ENCODE data around the gene NAV3. TPM values are rescaled to one million over a fixed set of nuclear protein-coding genes. Genes with fewer than 3 reads are reported as not detected.

Gene NAV3
- total RNA-seq, 6 experiments from 2014 or later = 0.22 to 3.2 (median 1.2) TPM

DNA sequence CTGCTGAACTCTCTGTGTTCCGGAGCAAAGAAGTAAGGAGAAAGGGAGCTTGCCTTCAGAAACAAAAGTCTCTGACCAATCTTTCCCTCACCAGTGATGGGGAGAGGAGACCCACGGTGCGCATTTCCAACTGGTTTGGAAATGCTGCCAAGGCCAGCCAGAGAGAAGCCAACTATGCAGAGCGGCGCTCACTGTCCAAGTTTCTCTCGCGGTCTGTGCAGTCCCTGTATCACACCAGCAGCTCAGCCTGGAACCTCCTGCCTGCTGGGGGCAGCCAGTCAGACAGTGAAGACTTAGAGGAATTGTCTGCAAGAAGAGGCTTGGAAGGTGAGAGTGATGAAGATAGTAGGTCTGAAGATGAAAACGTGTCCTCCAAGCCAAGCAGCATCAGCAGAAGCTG lies 206.2 kb downstream of the NAV3 start:
- H3K27me3 ChIP-seq = no peaks in the 10 kb centered on the region
- TF ChIP-seq, protein P1, sequence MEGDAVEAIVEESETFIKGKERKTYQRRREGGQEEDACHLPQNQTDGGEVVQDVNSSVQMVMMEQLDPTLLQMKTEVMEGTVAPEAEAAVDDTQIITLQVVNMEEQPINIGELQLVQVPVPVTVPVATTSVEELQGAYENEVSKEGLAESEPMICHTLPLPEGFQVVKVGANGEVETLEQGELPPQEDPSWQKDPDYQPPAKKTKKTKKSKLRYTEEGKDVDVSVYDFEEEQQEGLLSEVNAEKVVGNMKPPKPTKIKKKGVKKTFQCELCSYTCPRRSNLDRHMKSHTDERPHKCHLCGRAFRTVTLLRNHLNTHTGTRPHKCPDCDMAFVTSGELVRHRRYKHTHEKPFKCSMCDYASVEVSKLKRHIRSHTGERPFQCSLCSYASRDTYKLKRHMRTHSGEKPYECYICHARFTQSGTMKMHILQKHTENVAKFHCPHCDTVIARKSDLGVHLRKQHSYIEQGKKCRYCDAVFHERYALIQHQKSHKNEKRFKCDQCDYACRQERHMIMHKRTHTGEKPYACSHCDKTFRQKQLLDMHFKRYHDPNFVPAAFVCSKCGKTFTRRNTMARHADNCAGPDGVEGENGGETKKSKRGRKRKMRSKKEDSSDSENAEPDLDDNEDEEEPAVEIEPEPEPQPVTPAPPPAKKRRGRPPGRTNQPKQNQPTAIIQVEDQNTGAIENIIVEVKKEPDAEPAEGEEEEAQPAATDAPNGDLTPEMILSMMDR (IDR thresholded peaks at IDR 0.05) = no peak
- no peak for TF ChIP-seq POLR2A (IDR thresholded peaks at IDR 0.05)
- DNase-seq = no peak
- no peaks in the 10 kb centered on the region for H3K36me3 ChIP-seq
- 69% methylated on average over 6 of the region's 8 CpGs for WGBS (ENCODE audit: insufficient coverage, low coverage, low lambda C conversion rate, missing lambda C conversion rate)
- no peaks in the 10 kb centered on the region for H3K9me3 ChIP-seq
- no peak overlapping the region for H3K4me3 ChIP-seq
- H3K4me1 ChIP-seq = no peaks in the 10 kb centered on the region
- no peak for ATAC-seq
- intact Hi-C loops (cut with DNase I) = no loop called here
- H3K27ac ChIP-seq = no peak overlapping the region

DNA sequence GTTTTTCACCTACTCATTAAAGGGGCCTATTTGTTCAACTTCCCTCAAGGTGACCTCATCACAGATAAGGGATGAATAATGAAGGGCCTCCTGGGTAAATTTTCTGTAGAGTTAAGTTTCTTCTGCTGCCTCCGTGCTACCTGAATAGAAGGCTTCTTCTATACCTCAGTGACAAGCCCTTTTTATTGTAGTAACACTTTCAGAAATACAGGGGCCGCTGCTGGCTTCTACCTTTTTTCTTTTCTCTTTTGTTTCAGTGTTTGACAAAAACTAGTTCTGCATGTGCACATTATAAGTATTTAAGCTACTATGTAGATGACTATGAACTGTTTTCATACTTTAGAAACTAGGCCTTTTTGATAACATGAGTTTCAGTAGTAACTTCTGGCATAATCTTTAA lies 207.0 kb downstream of the NAV3 start:
- H3K36me3 ChIP-seq = no peaks in the 10 kb centered on the region
- H3K9me3 ChIP-seq = no peaks in the 10 kb centered on the region
- DNase-seq = no peak
- intact Hi-C loops (cut with DNase I) = no loop called here
- ATAC-seq = no peak
- H3K4me3 ChIP-seq = no peak overlapping the region
- TF ChIP-seq POLR2A (IDR thresholded peaks at IDR 0.05) = no peak
- TF ChIP-seq, protein P1 (IDR thresholded peaks at IDR 0.05) = no peak
- H3K27ac ChIP-seq = no peak overlapping the region
- H3K27me3 ChIP-seq = no peaks in the 10 kb centered on the region
- H3K4me1 ChIP-seq = no peaks in the 10 kb centered on the region
- WGBS (ENCODE audit: insufficient coverage, low coverage, low lambda C conversion rate, missing lambda C conversion rate) = 49% methylated on average over 2 of the region's 2 CpGs

DNA sequence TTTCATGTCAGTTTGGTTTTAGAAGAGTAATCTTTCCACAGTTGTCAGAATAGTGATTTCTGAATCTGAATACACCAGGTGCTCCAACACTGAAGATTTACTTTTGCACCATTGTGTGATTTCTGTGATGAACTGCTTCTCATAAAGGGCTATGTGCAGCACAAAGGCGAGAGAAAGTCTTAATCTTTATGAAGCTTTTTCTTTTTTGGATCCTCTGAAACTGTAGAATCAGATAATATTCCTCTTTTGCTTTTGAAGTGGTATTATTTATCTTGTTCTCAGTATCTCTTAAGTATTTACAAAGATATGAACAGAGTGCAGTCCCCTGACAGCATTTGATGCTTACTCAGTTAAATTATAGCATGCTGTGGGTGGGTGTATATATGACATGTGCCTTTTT lies 207.8 kb downstream of the NAV3 start:
- TF ChIP-seq, protein P1 (IDR thresholded peaks at IDR 0.05) = no peak
- no peak for TF ChIP-seq POLR2A (IDR thresholded peaks at IDR 0.05)
- no peaks in the 10 kb centered on the region for H3K27me3 ChIP-seq
- ATAC-seq (no peak), DNase-seq (no peak)
- no peaks in the 10 kb centered on the region for H3K4me1 ChIP-seq
- H3K27ac ChIP-seq = no peak overlapping the region
- WGBS (ENCODE audit: insufficient coverage, low coverage, low lambda C conversion rate, missing lambda C conversion rate) = 22% methylated on average over 1 of the region's 1 CpG
- H3K4me3 ChIP-seq = no peak overlapping the region
- no peaks in the 10 kb centered on the region for H3K9me3 ChIP-seq
- no peaks in the 10 kb centered on the region for H3K36me3 ChIP-seq
- intact Hi-C loops (cut with DNase I) = no loop called here

DNA sequence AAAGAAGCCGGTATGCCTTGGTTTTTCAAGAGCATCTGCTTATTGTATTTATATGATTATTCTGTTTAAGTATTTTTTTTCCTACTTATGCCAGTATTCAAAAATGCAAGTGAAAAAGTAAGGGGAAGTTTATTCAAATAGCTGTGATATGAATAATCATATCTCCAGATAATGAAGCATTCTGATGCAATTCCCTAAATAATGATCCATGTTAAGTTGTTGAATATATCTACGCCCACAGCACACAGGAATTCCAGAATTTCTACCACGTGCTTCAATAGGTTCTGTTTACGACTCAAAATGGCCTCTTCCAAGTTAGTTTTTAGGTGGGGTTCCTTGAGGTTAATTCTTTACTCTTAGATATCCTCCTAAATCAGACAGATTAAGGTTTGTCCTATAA lies 208.3 kb downstream of the NAV3 start:
- TF ChIP-seq, protein P1 (IDR thresholded peaks at IDR 0.05) = no peak
- no peak for TF ChIP-seq POLR2A (IDR thresholded peaks at IDR 0.05)
- no peaks in the 10 kb centered on the region for H3K9me3 ChIP-seq
- no peak overlapping the region for H3K4me3 ChIP-seq
- no peak overlapping the region for H3K27ac ChIP-seq
- WGBS (ENCODE audit: insufficient coverage, low coverage, low lambda C conversion rate, missing lambda C conversion rate) = 49% methylated on average over 4 of the region's 4 CpGs
- no peaks in the 10 kb centered on the region for H3K4me1 ChIP-seq
- intact Hi-C loops (cut with DNase I) = no loop called here
- DNase-seq (no peak), ATAC-seq (no peak)
- H3K27me3 ChIP-seq = no peaks in the 10 kb centered on the region
- H3K36me3 ChIP-seq = no peaks in the 10 kb centered on the region

DNA sequence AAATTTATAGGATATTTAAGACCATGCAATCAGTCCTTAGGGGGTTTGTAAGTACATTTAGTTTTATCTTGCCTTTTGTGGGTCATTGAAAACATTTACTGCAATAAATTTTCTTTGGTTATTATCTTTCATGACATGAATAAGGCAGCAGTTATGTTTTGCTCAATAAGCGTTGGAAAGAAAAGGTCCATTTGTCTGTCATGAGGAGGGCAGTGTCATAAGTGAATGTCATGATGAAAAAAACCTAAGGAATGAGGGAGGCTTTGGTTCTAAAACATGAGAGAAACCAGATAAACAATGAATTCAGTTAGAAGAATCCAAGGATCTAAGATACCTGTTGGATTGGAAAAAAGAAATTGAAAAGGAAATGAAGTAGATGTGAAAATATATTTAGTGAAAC lies 209.4 kb downstream of the NAV3 start:
- no peaks in the 10 kb centered on the region for H3K36me3 ChIP-seq
- intact Hi-C loops (cut with DNase I) = no loop called here
- ATAC-seq = no peak

More for the DNA sequence above, 209.4 kb downstream of the NAV3 start:
- Histone ChIP-seq H3K27me3 (no peaks in the 10 kb centered on the region), H3K9me3 (no peaks in the 10 kb centered on the region), H3K4me1 (no peaks in the 10 kb centered on the region), H3K4me3 (no peak overlapping the region), H3K27ac (no peak overlapping the region)
- 72% methylated on average over 1 of the region's 1 CpG for WGBS (ENCODE audit: insufficient coverage, low coverage, low lambda C conversion rate, missing lambda C conversion rate)
- TF ChIP-seq, protein P1 (IDR thresholded peaks at IDR 0.05) = no peak
- no peak for TF ChIP-seq POLR2A (IDR thresholded peaks at IDR 0.05)
- DNase-seq = no peak

All from right lobe of liver (tissue), 6 donors.